HG03354 (cell line): ENCODE results near the gene PPP1R11.
"Not testable (repeated sequence)": the region's sequence is repeated elsewhere in the genome, so short reads cannot be mapped to it uniquely, and the experiment has no call there.

Source experiments
- ATAC-seq: cut with Tn5 transposase; IDR thresholded peaks from one replicate; pipeline ENCODE4 v1.9.1; 2021; ENCODE audit warnings: mild to moderate bottlenecking; ENCODE audit not compliant: unreplicated experiment, poor library complexity, severe bottlenecking

PPP1R11 gene

GRCh38 chr6:30118691-30119090 lies 51.7 kb downstream of the PPP1R11 start:
- not testable (repeated sequence) for ATAC-seq
